Keratinocyte (primary cell): ENCODE data around the gene TJP3. TPM values are rescaled to one million over a fixed set of nuclear protein-coding genes. Genes with fewer than 3 reads are reported as not detected.

Source experiments
- DNase-seq: peaks from one replicate; pipeline ENCODE4 v3.0.0-alpha.2; 2011; ENCODE audit warnings: low read depth, missing footprints, low spot score
- FAIRE-seq: peaks from 2 replicates; lab custom pipeline; 2011; peaks lifted over from hg19 to GRCh38; lab: Jason Lieb, UNC
- H2AFZ ChIP-seq: 2 replicates; pipeline ENCODE4 v1.6.0; 2012; ENCODE audit warnings: low read length, control low read depth, inconsistent platforms; ENCODE audit not compliant: control insufficient read depth
- H3K27ac ChIP-seq: 2 replicates; pipeline ENCODE4 v1.5.1; 2011; ENCODE audit warnings: low read length; ENCODE audit not compliant: control insufficient read depth, insufficient read depth
- H3K27me3 ChIP-seq: 3 replicates; pipeline ENCODE4 v1.6.0; 2011; ENCODE audit warnings: low read length; ENCODE audit not compliant: control insufficient read depth, insufficient read depth; ENCODE audit errors: extremely low read depth
- H3K36me3 ChIP-seq, 2 experiments: 2 replicates in 1 of 2; 3 replicates in 1 of 2; pipeline ENCODE4 v1.5.1; 2011; ENCODE audit warnings: low read length in 2 of 2, mild to moderate bottlenecking in 1 of 2; ENCODE audit not compliant: control insufficient read depth in 2 of 2, insufficient read depth in 2 of 2; ENCODE audit errors: extremely low read depth in 1 of 2
- H3K4me1 ChIP-seq: 3 replicates; pipeline ENCODE4 v1.5.1; 2011; ENCODE audit warnings: low read length; ENCODE audit not compliant: control insufficient read depth, insufficient read depth; ENCODE audit errors: extremely low read depth
- H3K4me2 ChIP-seq: 3 replicates; pipeline ENCODE4 v1.6.0; 2011; ENCODE audit warnings: low read depth, low read length; ENCODE audit not compliant: control insufficient read depth, insufficient read depth; ENCODE audit errors: extremely low read depth
- H3K4me3 ChIP-seq, 3 experiments: fragments of 200-600 bp in 1 of 3; sonication (generic) in 1 of 3; 2 replicates in 2 of 3; 3 replicates in 1 of 3; pipeline ENCODE4 v1.5.1; 2011 to 2016; ENCODE audit warnings: low read length in 3 of 3, mild to moderate bottlenecking in 3 of 3, control low read depth in 2 of 3, inconsistent platforms in 1 of 3, low read depth in 1 of 3, mixed read lengths in 1 of 3, mixed run types in 1 of 3, moderate library complexity in 1 of 3; ENCODE audit not compliant: control insufficient read depth in 2 of 3, insufficient read depth in 2 of 3; ENCODE audit errors: extremely low read depth in 1 of 3
- H3K79me2 ChIP-seq: 2 replicates; pipeline ENCODE4 v1.6.0; 2012; ENCODE audit warnings: low read length; ENCODE audit not compliant: control insufficient read depth, insufficient read depth
- H3K9ac ChIP-seq: 3 replicates; pipeline ENCODE4 v1.6.0; 2011; ENCODE audit warnings: low read length; ENCODE audit not compliant: control insufficient read depth, insufficient read depth; ENCODE audit errors: extremely low read depth
- H3K9me1 ChIP-seq: 3 replicates; pipeline ENCODE4 v1.6.0; 2011; ENCODE audit warnings: low read length; ENCODE audit not compliant: control insufficient read depth, insufficient read depth; ENCODE audit errors: extremely low read depth
- H3K9me3 ChIP-seq: 2 replicates; pipeline ENCODE4 v1.5.1; 2012; ENCODE audit warnings: low read depth, low read length; ENCODE audit not compliant: control insufficient read depth
- H4K20me1 ChIP-seq: 3 replicates; pipeline ENCODE4 v1.6.0; 2011; ENCODE audit warnings: low read length; ENCODE audit not compliant: control insufficient read depth, insufficient read depth; ENCODE audit errors: extremely low read depth
- EZH2 ChIP-seq: IDR thresholded peaks from one replicate; pipeline ENCODE4 v1.6.1; 2012; ENCODE audit warnings: inconsistent platforms, mild to moderate bottlenecking, low read length, moderate library complexity
- dilution Hi-C: fragments of 300-500 bp; cut with MboI; formaldehyde crosslinking; loops from one replicate; pipeline ENCODE4 v1.7.0; 2020; ENCODE audit warnings: low sequenced_read_pairs; ENCODE audit not compliant: extremely low pct_ligation_motif_present
- polyA plus RNA-seq, 5 experiments: library from polyadenylated mRNA; depleted of rRNA in 3 of 5; stranded (reverse) in 3 of 5; stranded (forward) in 1 of 5; unstranded in 1 of 5; fragments of >200 nt; gene quantifications; 1 replicate in 1 of 5; 2 replicates in 3 of 5; 3 replicates in 1 of 5; pipeline versions ENCODE4 v1.2.1 to v1.2.3, GENCODE V29; 2011 to 2012; ENCODE audit warnings: missing spikeins in 2 of 5, low read depth in 1 of 5, low replicate concordance in 1 of 5
- TF ChIP-seq, protein P1 (sequence below), 3 experiments: IDR thresholded peaks in 1 of 3; conservative IDR thresholded peaks in 1 of 3; optimal IDR thresholded peaks in 1 of 3; 2 replicates in 2 of 3; 3 replicates in 1 of 3; pipeline versions ENCODE3 to v1.5.1; 2011; ENCODE audit warnings: low read length in 3 of 3, mild to moderate bottlenecking in 3 of 3, moderate library complexity in 2 of 3, control low read depth in 1 of 3, inconsistent platforms in 1 of 3; ENCODE audit not compliant: insufficient read depth in 2 of 3; ENCODE audit errors: extremely low read depth in 1 of 3

TJP3 gene
- polyA plus RNA-seq, 1 donor (not counting 4 experiments of a cell fraction or from before 2014, with no cell fraction given) = 0.08 TPM

DNA sequence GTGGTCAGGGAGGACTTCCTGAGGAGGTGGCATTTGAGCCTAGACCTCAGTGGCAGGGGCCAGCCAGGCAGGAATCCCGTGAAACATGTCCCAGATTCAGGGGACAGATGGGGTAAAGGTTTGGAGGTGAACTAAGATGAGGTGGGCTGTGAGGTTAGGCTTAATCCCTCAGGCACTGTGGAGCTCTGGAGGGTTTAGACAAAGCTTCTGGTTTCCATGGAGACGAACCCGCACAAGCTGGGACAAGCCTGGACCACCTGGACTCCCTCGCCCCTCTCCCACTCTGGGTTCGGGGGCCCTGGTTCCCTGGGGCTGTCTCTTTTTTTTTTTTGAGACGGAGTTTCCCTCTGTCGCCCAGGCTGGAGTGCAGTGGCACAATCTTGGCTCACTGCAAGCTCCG lies 15.7 kb downstream of the TJP3 start:
- Histone ChIP-seq H3K9ac (no peak overlapping the region), H2AFZ (no peak overlapping the region), H3K4me1 (no peaks in the 10 kb centered on the region), H3K9me1 (no peaks in the 10 kb centered on the region), H3K4me2 (no peak overlapping the region), H3K27me3 (peaks cover 41% of the 10 kb centered on the region), H3K4me3 (no peak overlapping the region), H3K79me2 (no peaks in the 10 kb centered on the region), H4K20me1 (no peaks in the 10 kb centered on the region), H3K9me3 (no peaks in the 10 kb centered on the region), H3K27ac (no peak overlapping the region), H3K36me3 (no peaks in the 10 kb centered on the region)
- dilution Hi-C loops = no loop called here
- DNase-seq (no peak), FAIRE-seq (no peak)
- TF ChIP-seq, protein P1, sequence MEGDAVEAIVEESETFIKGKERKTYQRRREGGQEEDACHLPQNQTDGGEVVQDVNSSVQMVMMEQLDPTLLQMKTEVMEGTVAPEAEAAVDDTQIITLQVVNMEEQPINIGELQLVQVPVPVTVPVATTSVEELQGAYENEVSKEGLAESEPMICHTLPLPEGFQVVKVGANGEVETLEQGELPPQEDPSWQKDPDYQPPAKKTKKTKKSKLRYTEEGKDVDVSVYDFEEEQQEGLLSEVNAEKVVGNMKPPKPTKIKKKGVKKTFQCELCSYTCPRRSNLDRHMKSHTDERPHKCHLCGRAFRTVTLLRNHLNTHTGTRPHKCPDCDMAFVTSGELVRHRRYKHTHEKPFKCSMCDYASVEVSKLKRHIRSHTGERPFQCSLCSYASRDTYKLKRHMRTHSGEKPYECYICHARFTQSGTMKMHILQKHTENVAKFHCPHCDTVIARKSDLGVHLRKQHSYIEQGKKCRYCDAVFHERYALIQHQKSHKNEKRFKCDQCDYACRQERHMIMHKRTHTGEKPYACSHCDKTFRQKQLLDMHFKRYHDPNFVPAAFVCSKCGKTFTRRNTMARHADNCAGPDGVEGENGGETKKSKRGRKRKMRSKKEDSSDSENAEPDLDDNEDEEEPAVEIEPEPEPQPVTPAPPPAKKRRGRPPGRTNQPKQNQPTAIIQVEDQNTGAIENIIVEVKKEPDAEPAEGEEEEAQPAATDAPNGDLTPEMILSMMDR (optimal IDR thresholded peaks at IDR 0.05 in 1 of 3, IDR thresholded peaks at IDR 0.05 in 1 of 3, conservative IDR thresholded peaks at IDR 0.05 in 1 of 3; ENCODE audit: extremely low read depth in 1 of 3, insufficient read depth in 2 of 3, low read length in 3 of 3) = no peak
- no peak for TF ChIP-seq EZH2

DNA sequence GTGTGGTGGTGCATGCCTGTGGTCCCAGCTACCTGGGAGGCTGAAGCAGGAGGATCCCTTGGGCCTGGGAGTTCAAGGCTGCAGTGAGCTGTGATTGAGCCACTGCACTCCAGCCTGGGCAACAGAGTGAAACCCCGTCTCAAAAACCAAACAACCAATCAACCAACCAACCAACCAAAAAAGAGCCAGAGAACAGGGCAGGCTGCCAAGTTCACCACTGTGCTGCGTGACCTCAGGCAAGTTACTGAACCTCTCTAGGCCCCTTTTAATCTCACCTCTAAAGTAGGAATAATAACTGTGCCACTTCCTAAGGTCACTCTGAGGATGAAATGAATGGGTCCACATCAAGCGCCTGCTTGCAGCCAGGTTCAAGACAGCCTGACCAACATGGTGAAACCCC lies 16.9 kb downstream of the TJP3 start:
- H3K27me3 ChIP-seq = peaks cover 36% of the 10 kb centered on the region
- no peak overlapping the region for H3K4me2 ChIP-seq
- no peaks in the 10 kb centered on the region for H3K9me1 ChIP-seq
- dilution Hi-C loops = no loop called here
- no peaks in the 10 kb centered on the region for H4K20me1 ChIP-seq
- H2AFZ ChIP-seq = no peak overlapping the region
- no peak overlapping the region for H3K4me3 ChIP-seq
- no peaks in the 10 kb centered on the region for H3K79me2 ChIP-seq
- FAIRE-seq (no peak), DNase-seq (no peak)
- H3K27ac ChIP-seq = no peak overlapping the region
- TF ChIP-seq, protein P1 (optimal IDR thresholded peaks at IDR 0.05 in 1 of 3, IDR thresholded peaks at IDR 0.05 in 1 of 3, conservative IDR thresholded peaks at IDR 0.05 in 1 of 3; ENCODE audit: extremely low read depth in 1 of 3, insufficient read depth in 2 of 3, low read length in 3 of 3) = no peak
- no peak for TF ChIP-seq EZH2
- H3K9me3 ChIP-seq = no peaks in the 10 kb centered on the region
- no peaks in the 10 kb centered on the region for H3K36me3 ChIP-seq
- no peak overlapping the region for H3K9ac ChIP-seq
- H3K4me1 ChIP-seq = no peaks in the 10 kb centered on the region
